Fibroblast of villous mesenchyme (primary cell): ENCODE results near the gene AIFM3. TPM values are rescaled to one million over a fixed set of nuclear protein-coding genes. Genes with fewer than 3 reads are reported as not detected.
"Not testable (repeated sequence)": the region's sequence is repeated elsewhere in the genome, so short reads cannot be mapped to it uniquely, and the experiment has no call there.

Experiments
- DNase-seq: peaks from one replicate; pipeline ENCODE4 v3.0.0-alpha.2; 2010; ENCODE audit warnings: low read depth
- H3K4me3 ChIP-seq: 2 replicates; pipeline ENCODE4 v1.5.1; 2011; ENCODE audit warnings: low read depth, mild to moderate bottlenecking, low read length
- CTCF ChIP-seq: IDR thresholded peaks from 2 replicates; pipeline ENCODE4 v1.5.1; 2012; ENCODE audit warnings: low read depth, mild to moderate bottlenecking, low read length; ENCODE audit not compliant: insufficient read depth
- total RNA-seq: library from RNA; depleted of rRNA; stranded (reverse); fragments of >200 nt; gene quantifications from 2 replicates; pipeline ENCODE4 v1.2.3, GENCODE V29; 2012

AIFM3 gene
- total RNA-seq, 1 donor: 0.43 TPM

- DNase-seq: no peak
- no peak for TF ChIP-seq CTCF
- peak overlapping the region; percentile 84 for H3K4me3 ChIP-seq
Measured at GRCh38 chr22:21000987-21001600, 34.0 kb downstream of the AIFM3 start.

GRCh38 chr22:21001601-21002325, 34.7 kb downstream of the AIFM3 start, which contains the start of gene THAP7:
THAP7 (minus strand) TSS chr22:21002118; CDS start chr22:21001911, 207 bp downstream.
- peak; percentile 96 for DNase-seq
- TF ChIP-seq CTCF: no peak
- peak within 1 kb of the TSS; percentile 84 for H3K4me3 ChIP-seq

DNA sequence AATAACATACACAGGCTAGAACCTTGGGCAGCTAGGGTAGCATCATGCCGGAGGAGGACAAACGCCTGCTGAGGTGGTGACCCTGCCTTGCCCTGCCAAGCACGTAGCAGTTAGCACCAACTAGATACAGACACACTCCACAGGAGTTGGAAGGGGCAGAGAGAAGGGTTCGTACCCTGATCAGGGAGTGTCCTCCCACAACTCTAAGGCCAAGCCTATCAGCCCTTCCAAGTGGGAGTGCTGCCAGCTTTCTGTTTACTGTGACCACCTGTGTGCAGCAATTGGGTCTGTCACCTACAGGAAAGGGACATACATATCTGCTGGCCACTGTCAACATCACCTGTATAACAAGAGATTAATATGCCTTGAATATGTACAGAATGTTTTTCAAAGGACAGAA, 36.7 kb downstream of the AIFM3 start:
- DNase-seq: no peak
- peak overlapping the region; percentile 5 for H3K4me3 ChIP-seq
- TF ChIP-seq CTCF: no peak

DNA sequence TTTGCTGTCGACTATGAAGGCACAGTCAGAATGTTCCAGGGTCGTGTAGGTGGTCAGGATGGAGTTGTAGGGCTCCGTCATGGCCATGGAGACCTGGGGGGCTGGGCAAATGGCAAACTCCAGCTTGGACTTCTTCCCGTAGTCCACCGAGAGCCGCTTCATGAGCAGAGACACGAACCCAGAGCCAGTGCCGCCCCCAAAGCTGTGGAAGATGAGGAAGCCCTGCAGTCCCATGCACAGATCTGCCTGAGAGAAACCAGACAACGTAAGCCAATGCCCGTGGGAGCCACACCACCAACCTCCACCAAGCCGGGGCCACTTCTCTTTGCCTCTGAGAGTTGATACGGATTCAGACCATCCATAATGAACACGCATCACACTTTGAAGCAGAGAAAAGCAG, 42.2 kb downstream of the AIFM3 start:
- not testable (repeated sequence) for H3K4me3 ChIP-seq, DNase-seq

- TF ChIP-seq CTCF: no peak
- peak; percentile 68 for DNase-seq
- H3K4me3 ChIP-seq: no peak overlapping the region
Measured at GRCh38 chr22:21009638-21010425, 42.8 kb downstream of the AIFM3 start.

DNA sequence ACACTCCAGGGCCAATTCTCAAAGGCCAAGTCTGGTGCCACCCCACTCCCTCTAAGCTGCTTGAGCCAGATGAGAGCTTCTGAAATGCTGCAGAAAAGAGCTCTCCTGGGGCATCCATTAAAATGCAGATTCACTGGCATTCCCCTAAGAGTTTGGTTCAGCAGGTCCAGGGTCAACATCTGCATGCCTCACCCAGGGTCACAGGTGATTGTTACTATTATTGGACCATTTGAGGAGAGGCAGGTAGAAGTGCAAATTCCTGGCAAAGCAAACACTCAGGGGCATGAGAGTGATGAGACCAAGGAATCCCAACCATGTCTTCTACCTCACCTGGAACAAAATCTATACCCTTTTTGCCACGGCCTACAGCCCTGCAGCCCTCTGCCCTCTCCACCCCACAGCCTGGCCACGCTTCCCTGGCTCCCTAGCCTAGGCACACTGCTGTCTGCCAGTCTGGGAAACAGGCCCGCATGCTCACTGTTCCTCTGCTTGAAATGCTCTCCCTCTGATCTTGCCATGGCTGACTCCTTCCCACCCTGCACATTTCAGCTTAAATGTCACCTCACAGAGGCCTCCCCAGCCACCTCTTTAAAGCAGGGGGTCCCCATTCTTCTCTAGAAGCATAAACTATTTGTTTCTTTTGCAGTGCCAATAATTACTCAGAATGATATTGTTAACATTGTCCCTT, 43.5 kb downstream of the AIFM3 start:
- no peak for TF ChIP-seq CTCF
- DNase-seq: no peak

More for the DNA sequence above, 43.5 kb downstream of the AIFM3 start:
- no peak overlapping the region for H3K4me3 ChIP-seq
